ENCODE data around the gene SNX5. TPM values are rescaled to one million over a fixed set of nuclear protein-coding genes. Genes with fewer than 3 reads are reported as not detected.

Gene SNX5
- total and polyA plus RNA-seq, 2 of the 13 experiments (the other 11 are each of a cell fraction or from before 2014, with no cell fraction given): 664 to 1,040 TPM

GRCh38 chr20:17896771-17897369, 71.7 kb downstream of the SNX5 start (continued):
- TF ChIP-seq ZBTB3 (CRISPR knock-in tag; IDR thresholded peaks at IDR 0.05; ENCODE audit: borderline replicate concordance, low read depth) (peak; percentile 60; the same call in 1 of the 2 replicates), SMC3 (IDR thresholded peaks at IDR 0.05; ENCODE audit: low read length) (peak; percentile 84), ADNP (CRISPR knock-in tag; IDR thresholded peaks at IDR 0.05) (peak; percentile 81; the same call in 1 of the 2 replicates), ZBTB44 (CRISPR knock-in tag; IDR thresholded peaks at IDR 0.05) (no peak), ZMYM2 (CRISPR knock-in tag; IDR thresholded peaks at IDR 0.05) (peak; percentile 78), ZNF670 (CRISPR knock-in tag; IDR thresholded peaks at IDR 0.05; ENCODE audit: borderline replicate concordance) (no peak), PTBP1 (IDR thresholded peaks at IDR 0.05; ENCODE audit: low read depth, low read length, poor library complexity, severe bottlenecking) (no peak), ZNF850 (CRISPR knock-in tag; conservative IDR thresholded peaks at IDR 0.05) (no peak), ZBTB38 (CRISPR knock-in tag; IDR thresholded peaks at IDR 0.05) (peak; percentile 74; the same call in 1 of the 2 replicates), HMGA1 (CRISPR knock-in tag; conservative IDR thresholded peaks at IDR 0.05) (no peak), POGK (CRISPR knock-in tag; conservative IDR thresholded peaks at IDR 0.05) (no peak), SNRNP70 (IDR thresholded peaks at IDR 0.05; ENCODE audit: low read depth, low read length) (no peak), SALL1 (CRISPR knock-in tag; IDR thresholded peaks at IDR 0.05) (peak; percentile 98), RAD51 (IDR thresholded peaks at IDR 0.05; ENCODE audit: borderline replicate concordance) (no peak), ATF7 (IDR thresholded peaks at IDR 0.05) (no peak), ATF7 (CRISPR knock-in tag; IDR thresholded peaks at IDR 0.05) (peak; percentile 89; the same call in 1 of the 2 replicates), SCMH1 (CRISPR knock-in tag; IDR thresholded peaks at IDR 0.05; ENCODE audit: borderline replicate concordance) (no peak), ZNF343 (CRISPR knock-in tag; IDR thresholded peaks at IDR 0.05) (peak; percentile 53; the same call in 1 of the 2 replicates), ZNF678 (CRISPR knock-in tag; IDR thresholded peaks at IDR 0.05) (no peak), ZSCAN25 (CRISPR knock-in tag; IDR thresholded peaks at IDR 0.05) (peak; percentile 66; the same call in 1 of the 2 replicates), THAP7 (CRISPR knock-in tag; IDR thresholded peaks at IDR 0.05) (no peak), ZNF839 (CRISPR knock-in tag; IDR thresholded peaks at IDR 0.05; ENCODE audit: borderline replicate concordance) (no peak), KLF16 (CRISPR knock-in tag; IDR thresholded peaks at IDR 0.05) (peak in 1 of 2 experiments; percentile 94; a peak in 2 of 4 replicates), NONO (IDR thresholded peaks at IDR 0.05) (no peak), NONO (CRISPR knock-in tag; conservative IDR thresholded peaks at IDR 0.05) (peak; percentile 95)
- TF ChIP-seq, protein P1, sequence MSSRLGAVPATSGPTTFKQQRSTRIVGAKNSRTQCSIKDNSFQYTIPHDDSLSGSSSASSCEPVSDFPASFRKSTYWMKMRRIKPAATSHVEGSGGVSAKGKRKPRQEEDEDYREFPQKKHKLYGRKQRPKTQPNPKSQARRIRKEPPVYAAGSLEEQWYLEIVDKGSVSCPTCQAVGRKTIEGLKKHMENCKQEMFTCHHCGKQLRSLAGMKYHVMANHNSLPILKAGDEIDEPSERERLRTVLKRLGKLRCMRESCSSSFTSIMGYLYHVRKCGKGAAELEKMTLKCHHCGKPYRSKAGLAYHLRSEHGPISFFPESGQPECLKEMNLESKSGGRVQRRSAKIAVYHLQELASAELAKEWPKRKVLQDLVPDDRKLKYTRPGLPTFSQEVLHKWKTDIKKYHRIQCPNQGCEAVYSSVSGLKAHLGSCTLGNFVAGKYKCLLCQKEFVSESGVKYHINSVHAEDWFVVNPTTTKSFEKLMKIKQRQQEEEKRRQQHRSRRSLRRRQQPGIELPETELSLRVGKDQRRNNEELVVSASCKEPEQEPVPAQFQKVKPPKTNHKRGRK (CRISPR knock-in tag; IDR thresholded peaks at IDR 0.05): no peak
